HG03060 (cell line): ENCODE data around the gene PAOX.

Experiments used
- ATAC-seq: cut with Tn5 transposase; IDR thresholded peaks from one replicate; pipeline ENCODE4 v1.9.1; 2021; ENCODE audit warnings: low read depth, moderate number of reproducible peaks; ENCODE audit not compliant: unreplicated experiment

PAOX gene

DNA sequence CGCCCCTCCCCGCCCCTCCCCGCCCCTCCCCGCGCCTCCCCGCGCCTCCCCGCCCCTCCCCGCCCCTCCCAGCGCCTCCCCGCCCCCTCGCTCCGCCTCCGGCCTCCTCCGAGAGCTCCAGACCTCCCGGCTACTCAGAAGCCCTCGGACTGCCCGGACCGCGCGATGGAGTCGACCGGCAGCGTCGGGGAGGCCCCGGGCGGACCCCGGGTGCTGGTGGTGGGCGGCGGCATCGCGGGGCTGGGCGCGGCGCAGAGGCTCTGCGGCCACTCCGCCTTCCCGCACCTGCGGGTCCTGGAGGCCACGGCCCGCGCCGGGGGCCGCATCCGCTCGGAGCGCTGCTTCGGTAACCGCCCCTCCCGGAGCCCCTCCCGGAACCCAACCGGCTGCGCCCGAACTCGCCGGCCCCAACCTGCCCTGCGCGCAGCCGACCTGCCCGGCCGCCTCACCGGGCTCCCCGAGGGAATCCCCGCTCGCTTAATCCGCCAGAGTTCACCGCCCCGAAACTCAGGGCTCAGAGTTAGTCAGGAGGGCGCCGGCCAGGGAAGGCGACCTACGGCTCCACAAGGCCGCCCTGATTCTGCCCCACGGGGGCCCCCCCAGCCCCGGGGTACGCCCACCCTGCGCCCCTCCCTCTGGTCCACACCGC, at the start of gene PAOX:
Gene PAOX, plus strand, starts transcription at position 111 of the 649 bp plus-strand sequence. Its CDS starts 55 bp downstream, at position 166.
- ATAC-seq = no peak

DNA sequence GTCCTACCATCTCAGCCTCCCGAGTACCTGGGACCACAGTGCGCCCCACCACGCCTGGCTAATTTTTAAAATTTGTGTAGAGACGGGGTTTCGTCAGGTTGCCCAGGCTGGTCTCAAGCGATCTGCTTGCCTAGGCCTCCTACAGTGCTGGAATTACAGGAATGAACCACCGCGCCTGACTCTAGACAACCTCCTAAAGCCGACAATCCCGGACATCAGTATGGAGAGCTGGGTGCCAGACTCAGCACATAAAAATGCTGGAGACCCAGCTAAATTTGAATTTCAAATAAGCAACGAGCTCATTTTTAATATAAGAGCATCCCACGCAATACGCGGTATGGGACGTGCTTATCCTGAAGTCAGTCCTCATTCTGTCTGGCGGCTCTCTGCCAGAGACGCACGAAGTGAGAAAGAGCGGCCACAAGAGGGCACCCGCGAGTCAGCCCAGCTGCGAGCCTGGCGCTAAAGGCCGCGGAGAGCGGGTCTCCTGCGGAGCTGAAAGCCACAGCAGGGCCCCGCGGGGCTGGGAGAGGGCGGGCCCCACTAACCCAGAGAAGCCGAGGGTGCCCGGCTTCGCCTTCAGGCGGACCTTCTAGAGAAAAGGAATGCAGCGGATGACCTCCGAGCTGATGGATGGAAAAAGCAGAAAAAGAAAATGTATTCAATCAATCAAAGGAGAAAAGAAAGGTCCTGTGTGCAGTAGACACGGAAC, 49.4 kb upstream of the PAOX start:
- peak; percentile 89 for ATAC-seq

DNA sequence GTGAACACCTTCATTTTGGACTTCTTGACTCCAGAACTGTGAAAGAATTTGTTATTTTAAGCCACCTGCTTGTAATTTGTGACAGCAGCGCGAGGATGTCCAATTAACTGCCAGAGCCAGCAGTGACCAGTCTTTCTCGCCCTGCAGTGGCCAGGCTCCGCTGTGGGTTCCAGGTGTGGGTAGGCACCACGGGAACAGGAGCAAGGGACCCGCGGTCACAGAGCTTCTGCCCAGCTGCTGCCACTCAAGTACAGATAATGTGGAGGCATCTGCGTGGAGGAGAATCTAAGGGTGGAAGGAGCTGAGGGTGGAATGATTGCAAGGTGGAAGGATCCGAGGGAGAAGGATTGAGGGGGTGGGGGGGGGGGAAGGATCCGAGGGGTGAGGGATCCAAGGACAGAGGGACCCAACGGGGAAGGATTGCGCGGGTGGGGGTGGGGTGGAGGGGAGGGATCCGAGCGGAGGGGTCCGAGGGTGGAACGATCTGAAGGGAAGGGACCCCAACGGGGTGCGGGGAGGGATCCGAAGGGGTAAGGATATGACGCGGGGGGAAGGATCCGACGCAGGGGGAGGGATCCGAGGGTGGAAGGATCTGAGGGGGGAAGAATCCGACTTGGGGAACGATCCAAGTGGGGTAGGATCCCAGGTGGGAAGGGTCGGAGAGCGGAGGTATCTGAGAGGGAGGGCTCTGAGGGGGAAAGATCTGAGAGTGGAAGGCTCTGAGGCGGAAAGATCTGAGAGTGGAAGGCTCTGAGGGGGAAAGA, 45.9 kb upstream of the PAOX start:
- ATAC-seq = no peak

DNA sequence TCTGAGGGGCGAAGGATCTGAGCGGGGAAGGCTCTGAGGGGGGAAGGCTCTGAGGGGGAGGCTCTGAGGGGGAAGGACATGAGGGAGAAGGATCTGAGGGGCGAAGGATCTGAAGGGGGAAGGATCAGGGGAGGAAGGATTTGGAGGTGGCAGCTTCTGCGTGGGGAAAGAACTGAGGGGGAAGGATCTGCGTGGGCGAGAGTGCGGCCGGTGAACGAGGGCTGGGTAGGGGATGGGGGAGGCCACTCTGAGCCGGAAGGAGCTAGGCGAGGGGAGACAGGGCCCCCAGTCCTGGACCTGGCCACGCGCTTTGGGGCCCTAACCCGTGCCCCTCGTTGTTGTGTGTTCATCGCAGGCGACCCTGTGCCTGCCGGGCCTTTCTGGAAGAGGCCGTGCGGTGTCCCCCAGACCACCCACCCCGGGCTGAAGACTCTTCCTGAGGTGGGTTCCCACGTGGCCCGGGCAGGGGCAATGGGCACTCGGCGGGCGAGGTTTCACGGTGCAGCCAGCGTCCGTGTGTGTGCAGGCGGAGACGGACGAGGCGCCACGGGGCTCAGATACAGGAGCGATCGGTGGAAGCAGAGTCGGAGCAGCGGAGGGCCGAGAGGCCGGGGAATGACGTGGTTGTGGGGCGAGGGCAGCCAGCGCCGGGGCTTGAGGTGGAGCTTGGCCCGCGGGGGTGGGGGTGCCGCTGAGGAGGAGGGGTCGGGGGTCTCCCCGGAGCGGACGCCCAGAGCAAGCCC, 44.4 kb upstream of the PAOX start:
- no peak for ATAC-seq

DNA sequence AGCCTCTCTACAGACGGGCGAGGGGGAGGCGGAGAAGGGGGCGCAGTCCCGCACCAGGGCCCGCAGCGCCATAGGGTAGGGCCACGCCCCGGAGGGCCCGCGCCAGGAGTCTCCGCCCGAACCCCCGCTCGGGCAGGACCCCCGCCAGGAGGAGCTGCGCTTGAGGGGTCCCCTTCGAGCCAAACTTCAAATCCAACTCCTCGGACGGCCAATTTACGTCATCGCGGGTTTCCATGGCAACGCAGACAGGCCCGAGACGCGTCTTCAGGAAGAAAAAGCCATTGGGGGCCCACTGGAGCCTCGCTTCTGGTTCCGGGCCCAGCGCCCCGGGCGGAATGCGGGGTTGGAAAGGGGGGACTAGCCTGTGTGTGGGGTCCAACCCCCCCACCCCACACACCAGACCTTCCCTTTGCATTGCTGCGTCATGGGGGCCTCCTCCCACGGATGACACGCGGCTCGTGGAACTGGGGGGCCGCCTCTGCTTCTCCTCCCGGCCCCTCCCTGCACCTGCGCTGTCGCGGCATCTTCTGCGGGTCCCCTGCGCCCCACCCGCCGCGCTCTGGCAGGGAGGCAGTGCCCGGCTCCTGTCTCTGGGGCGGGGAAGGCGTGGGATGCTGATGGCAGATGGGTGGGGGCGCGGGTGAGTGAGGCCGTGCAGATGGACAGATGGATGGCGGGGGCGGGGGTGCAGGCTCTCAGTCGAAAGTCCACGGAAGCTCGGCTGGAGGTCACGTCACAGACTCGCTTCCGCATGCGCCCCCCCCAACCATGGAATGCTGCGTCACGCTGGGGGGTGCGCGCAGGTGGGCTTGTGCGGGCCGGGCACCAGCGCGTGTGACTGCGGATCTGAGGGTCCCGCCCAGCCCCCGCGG, 43.6 kb upstream of the PAOX start:
- ATAC-seq = no peak

DNA sequence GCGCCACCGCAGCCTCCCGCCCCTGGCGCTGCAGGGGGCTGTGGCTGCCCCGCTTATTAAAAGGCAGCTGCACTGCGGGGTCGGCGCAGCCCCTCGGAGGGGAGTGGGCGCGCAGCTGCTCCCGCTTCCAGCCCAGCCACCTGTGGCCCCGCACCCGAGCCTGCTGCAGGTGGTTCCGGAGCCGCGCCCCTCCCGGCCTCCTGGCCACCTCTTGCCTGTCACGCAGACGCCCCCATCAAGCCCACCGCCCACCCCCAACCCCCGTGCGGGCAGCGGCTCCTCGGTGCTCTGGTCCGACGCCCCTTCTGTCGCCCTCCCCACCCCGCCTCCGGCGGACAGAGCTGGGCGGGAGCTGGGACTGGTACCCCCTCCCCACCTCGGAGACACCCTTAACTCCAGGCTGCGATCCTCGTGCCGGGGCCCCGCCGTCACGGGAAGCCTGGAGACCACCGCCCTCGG, 42.9 kb upstream of the PAOX start:
- no peak for ATAC-seq

DNA sequence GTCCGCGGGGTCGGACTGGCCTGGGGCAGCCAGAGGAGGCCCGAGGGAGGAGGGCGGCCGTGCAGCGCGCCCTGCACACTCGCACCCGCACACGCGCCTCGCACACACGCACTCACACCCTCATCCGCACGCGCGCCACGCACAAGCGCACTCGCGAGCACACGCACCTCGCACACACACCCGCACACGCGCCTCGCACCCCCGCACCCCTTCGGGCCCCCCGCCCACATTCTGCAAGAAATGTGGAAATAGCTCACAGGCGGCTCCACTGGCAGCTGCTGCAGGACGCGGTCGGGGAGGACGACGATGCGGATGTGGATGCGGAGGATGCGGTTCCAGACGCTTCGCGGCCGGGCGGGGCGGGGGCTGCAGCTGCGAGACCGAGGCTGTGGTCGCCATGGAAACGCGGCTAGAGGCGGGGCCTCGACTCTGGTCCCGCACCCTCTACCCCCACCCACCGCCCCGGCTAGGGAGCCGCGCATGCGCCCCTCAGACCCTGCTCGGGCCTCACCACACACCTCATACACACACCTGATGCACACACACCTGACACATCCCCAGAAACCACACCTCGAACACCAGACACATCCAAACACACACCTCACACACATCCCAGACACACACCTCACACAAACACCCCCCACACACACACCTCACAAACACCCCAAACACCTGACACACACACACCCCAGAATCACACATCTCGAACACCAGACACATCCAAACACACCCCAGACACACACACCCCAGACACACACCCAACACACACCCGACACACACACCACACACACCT, 42.3 kb upstream of the PAOX start, which contains the start of gene CALY:
Gene CALY, minus strand, starts transcription at position 320 of the 793 bp plus-strand sequence. CDS start 7,907 bp downstream, outside the sequence.
- ATAC-seq = no peak

DNA sequence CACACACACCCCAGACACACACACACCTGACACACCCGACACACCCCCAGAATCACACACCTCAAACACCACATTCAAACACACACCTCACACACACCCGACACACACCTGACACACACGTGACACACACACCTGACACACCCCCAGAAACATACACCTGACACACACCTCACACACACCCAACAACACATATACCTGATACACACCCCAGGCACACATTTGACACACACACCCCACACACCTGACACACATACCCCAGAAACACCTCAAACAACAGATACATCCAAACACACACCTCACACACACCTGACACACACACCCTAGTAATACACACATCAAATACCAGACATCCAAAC, 41.7 kb upstream of the PAOX start:
- ATAC-seq = no peak

DNA sequence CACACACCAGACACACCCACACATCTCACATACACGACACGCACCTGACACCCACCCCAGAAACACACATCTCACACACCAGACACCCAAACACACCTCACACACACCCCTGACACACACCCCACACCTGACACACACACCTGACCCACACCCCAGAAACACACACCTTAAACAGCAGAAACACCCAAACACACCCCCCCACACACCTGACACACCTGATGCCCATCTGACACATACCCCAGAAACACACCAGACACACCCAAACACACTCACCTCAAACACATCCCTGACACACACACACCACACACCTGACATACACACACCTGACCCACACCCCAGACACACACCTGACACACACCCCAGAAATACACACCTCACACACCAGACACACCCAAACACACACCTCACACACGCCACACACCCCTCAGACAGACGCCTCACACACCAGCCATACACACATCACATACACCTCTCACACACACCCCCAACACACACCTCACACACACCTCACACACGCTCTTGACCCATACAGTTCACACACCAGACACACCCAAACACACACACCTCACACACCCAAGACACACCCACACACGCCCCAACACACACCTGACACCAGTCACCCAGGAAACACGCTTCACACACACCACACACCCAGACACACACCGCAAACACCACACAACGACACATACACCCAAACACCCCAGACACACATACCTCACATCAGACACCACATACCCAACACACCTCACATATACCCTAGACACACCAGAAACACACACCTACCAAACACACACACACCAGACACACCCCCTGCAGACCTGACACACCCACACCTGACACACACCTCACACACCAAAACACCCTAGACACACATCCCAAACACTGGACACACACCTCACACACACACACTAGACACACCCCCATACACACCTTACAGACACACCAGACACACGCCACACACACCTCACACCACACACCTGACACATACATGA, 40.7 kb upstream of the PAOX start:
- ATAC-seq = no peak

DNA sequence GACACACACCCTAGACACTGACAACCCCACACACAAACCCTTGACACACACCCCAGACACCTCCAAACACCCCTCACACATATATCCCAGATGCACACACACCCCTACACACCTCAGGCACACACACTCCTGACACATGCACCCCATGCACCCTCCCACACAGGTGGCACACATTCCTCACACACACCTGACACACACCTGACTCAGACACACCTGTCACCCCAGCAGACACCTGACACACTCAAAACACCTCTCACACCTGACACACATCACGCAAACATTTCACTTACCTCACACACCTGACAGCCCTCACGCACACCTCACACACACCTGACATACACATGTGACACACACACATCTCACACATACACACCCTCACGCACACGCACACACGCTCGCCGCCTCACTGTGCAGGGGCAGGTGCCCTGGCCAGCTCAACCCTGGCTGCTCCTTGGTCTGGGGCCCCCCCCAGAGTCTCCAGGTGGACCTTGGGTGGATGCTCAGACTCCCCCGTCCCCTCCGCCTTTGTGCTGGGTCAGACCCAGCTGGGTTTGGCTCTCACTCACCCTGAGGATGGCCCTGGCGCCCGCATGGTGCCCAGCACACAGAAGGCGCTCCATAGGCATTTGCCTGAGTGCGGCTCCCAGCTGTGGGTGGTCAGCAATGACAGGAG, 39.2 kb upstream of the PAOX start:
- ATAC-seq = no peak

DNA sequence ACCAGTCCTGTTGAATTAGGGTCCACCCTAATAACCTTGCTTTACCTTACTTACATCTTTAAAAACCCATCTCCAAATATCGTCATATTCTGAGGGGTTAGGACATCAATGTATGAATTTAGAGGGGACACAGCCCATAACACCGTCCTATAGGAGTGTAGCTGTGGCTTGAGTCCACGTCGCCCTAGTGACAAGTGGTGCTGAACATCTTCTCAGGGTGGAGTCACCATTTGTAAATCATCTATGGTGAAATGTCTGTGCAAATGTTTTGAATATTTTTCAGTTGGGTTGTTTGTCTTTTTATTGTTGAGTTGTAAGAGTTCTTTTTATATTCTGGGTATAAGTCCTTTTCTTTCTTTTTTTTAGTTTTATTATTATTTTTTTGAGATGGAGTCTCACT, 37.1 kb upstream of the PAOX start:
- no peak for ATAC-seq

DNA sequence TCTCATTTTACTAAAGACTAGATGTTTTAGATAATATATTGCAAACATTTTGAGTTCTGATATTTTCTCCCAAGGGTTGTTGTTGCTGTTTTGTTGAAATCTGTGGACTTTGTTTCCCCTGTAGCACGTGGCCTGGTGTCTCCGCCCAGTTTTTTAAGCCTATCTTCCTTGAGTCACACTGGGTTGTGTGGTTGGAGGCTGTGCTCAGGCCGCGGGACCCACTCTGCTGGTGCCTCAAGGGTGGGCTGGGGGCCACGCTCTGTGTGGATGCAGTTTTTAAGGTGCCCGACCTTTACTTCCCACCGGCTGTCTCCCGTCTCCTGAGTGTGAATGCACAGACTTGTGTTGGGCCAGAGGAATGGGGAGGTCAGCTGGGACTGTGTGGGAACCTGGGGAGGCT, 36.1 kb upstream of the PAOX start:
- no peak for ATAC-seq

DNA sequence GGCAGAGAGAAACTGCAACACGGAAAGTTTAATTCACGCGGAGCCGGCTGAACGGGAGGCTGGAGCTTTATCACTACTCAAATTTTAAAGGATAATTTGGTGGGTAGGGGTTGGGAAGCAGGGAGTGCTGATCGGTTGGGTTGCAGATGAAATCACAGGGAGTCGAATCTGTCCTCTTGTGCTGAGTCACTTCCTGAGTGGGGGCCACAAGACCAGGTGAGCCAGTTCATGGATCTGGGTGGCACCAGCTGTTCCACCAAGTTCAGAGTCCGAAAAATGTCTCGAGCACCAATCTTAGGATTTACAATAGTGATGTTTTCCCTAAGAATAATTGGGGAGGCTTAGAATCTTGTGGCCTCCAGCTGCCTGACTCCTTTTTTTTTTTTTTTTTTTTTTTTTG, 35.5 kb upstream of the PAOX start:
- ATAC-seq = no peak

DNA sequence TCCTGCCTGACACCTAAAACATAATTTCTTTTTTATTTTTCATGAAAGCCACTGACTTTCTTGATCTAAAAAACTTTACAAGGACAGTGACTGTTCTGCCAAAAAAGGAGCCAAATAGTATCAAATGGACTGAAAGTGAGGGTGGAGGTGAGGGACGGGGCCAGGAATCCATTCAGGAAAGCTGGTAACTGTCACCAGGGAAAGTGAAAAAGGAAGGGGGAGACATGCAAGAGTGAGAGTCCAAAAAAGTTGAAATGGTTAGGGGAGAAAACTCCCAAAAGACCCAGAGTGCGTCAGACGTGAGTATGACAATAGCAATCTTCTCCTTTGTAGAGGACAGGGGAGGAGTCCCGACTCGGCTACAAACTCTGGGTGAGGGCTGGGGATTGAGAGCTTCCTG, 34.8 kb upstream of the PAOX start:
- no peak for ATAC-seq

DNA sequence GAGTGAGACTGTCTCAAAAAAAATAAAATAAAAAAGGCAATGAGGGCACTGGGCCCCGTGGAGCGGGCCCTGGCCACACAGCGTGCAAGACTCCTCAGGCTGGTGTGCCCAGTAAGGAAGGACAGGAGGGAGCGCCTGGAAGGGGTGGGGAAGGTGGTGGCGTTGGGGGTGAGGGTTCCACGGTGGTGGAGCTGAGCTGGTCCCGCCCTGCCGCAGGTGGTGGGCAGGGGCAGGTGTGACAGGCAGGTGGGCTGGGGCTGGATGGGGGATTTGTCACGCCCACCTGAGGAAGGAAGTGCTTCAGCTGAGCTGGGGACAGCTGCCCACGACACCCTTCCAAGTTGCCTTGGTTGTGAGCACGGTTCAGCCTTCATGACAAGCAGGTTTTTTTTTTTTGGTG, 32.6 kb upstream of the PAOX start:
- ATAC-seq = no peak

DNA sequence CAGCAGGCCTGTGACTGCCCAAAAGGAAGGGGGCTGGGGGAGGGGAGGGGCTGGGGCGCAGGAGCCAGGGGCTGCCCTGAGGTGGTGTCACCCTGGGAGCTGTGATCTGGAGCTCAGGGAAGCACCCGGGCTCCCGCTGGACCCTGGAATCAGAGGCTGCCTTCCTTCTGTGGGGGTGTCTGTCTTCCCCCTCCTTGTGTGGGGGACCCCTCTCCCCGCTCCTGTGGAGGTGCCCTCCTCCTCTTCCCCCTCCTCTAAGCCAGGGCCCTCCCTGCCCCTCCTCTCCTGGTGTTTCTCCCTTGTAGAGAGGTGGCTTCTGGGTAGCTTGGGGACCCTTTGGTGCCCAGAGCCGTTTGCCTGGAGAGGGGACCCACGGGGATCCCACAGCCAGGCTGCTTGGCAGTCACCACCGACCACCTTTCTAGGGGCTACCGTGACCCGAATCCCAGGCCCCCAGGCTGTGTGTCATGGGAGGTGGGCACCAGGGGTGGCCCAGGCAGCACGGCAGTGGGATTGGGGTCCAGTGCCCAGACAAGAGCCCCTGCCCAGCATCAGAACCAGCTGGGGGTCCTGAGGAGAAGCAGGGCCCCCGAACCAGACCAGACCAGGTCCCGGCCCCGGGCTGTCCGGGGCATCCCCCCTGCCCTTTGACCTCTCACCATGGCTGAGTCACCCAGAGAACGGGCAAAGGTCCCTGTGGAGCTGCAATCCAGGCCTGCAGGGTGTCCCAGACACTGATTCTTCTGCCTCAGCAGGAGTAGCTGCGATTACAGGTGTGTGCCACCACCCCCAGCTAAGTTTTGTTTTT, 31.1 kb upstream of the PAOX start:
- ATAC-seq = no peak

DNA sequence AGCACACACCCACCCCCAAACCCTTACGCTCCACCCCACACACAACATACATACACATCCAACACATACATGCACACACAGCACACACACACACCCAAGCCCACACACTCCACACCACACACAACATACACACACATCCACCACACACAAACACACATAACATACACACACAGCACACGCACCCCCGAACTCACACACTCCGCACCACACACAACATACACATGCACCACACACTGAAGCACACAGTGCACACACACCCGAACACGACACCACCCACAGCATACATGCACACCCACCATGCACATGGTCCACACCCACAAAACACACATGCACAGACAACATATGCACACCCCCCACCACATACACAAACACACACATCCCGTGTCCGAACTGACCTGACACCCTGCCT, 29.9 kb upstream of the PAOX start:
- no peak for ATAC-seq
